Measurements from ENCODE around the gene HMGCS1. TPM values are rescaled to one million over a fixed set of nuclear protein-coding genes. Genes with fewer than 3 reads are reported as not detected.
"Not testable (repeated sequence)": the region's sequence is repeated elsewhere in the genome, so short reads cannot be mapped to it uniquely, and the experiment has no call there.

Gene HMGCS1
- total RNA-seq, 2 experiments from 2014 or later = 150 to 155 TPM

- CTCF ChIA-PET = no interaction called here
- POLR2A ChIA-PET = no interaction called here
- Mint-ChIP-seq H3K4me1 (peaks cover 13% of the 10 kb centered on the region), H3K9me3 (no peaks in the 10 kb centered on the region), H3K27me3 (no peaks in the 10 kb centered on the region), H3K36me3 (ENCODE audit: low read depth) (peaks cover 63% of the 10 kb centered on the region), H3K4me3 (no peak overlapping the region), H3K27ac (no peak overlapping the region)
- DNase-seq = no peak
Observed at GRCh38 chr5:43288269-43288831, 24.9 kb downstream of the HMGCS1 start.

GRCh38 chr5:43287493-43287892, 25.7 kb downstream of the HMGCS1 start:
- no peak overlapping the region for H3K27ac Mint-ChIP-seq
- no peaks in the 10 kb centered on the region for H3K27me3 Mint-ChIP-seq
- H3K9me3 Mint-ChIP-seq = no peaks in the 10 kb centered on the region
- H3K4me3 Mint-ChIP-seq = no peak overlapping the region
- DNase-seq = no peak
- H3K36me3 Mint-ChIP-seq (ENCODE audit: low read depth) = peaks cover 56% of the 10 kb centered on the region
- ChIA-PET CTCF (no interaction called here), POLR2A (no interaction called here)
- peaks cover 13% of the 10 kb centered on the region for H3K4me1 Mint-ChIP-seq

- Mint-ChIP-seq H3K27me3 (no peaks in the 10 kb centered on the region), H3K4me3 (no peak overlapping the region), H3K36me3 (ENCODE audit: low read depth) (peaks cover 51% of the 10 kb centered on the region), H3K9me3 (no peaks in the 10 kb centered on the region), H3K4me1 (peaks cover 14% of the 10 kb centered on the region), H3K27ac (no peak overlapping the region)
- ChIA-PET CTCF (no interaction called here), POLR2A (no interaction called here)
- DNase-seq = no peak
Observed at GRCh38 chr5:43286623-43287022, 26.6 kb downstream of the HMGCS1 start.

GRCh38 chr5:43281840-43282658, 31.2 kb downstream of the HMGCS1 start:
- no peak for DNase-seq
- H3K4me3 Mint-ChIP-seq = no peak overlapping the region
- peaks cover 2% of the 10 kb centered on the region for H3K4me1 Mint-ChIP-seq
- ChIA-PET POLR2A (no interaction called here), CTCF (no interaction called here)
- H3K36me3 Mint-ChIP-seq (ENCODE audit: low read depth) = peaks cover 9% of the 10 kb centered on the region
- H3K9me3 Mint-ChIP-seq = no peaks in the 10 kb centered on the region
- H3K27me3 Mint-ChIP-seq = no peaks in the 10 kb centered on the region
- H3K27ac Mint-ChIP-seq = no peak overlapping the region

- Mint-ChIP-seq H3K27ac (no peak overlapping the region), H3K9me3 (no peaks in the 10 kb centered on the region)
- CTCF ChIA-PET = no interaction called here
Observed at GRCh38 chr5:43279548-43280274, 33.5 kb downstream of the HMGCS1 start.

GRCh38 chr5:43275391-43275790, 37.8 kb downstream of the HMGCS1 start:
- H3K27ac Mint-ChIP-seq = no peak overlapping the region
- H3K9me3 Mint-ChIP-seq = no peaks in the 10 kb centered on the region
- H3K4me1 Mint-ChIP-seq = no peaks in the 10 kb centered on the region
- peaks cover 3% of the 10 kb centered on the region for H3K27me3 Mint-ChIP-seq
- DNase-seq = no peak
- ChIA-PET POLR2A (no interaction called here), CTCF (no interaction called here)
- no peak overlapping the region for H3K4me3 Mint-ChIP-seq
- no peaks in the 10 kb centered on the region for H3K36me3 Mint-ChIP-seq (ENCODE audit: low read depth)

More at GRCh38 chr5:43279548-43280274, 33.5 kb downstream of the HMGCS1 start:
- no peak for DNase-seq
- POLR2A ChIA-PET = no interaction called here
- H3K27me3 Mint-ChIP-seq = no peaks in the 10 kb centered on the region
- H3K4me1 Mint-ChIP-seq = peaks cover 2% of the 10 kb centered on the region
- H3K36me3 Mint-ChIP-seq (ENCODE audit: low read depth) = peaks cover 3% of the 10 kb centered on the region
- H3K4me3 Mint-ChIP-seq = no peak overlapping the region

GRCh38 chr5:43274435-43275114, 38.6 kb downstream of the HMGCS1 start:
- Mint-ChIP-seq H3K27me3 (peaks cover 3% of the 10 kb centered on the region), H3K4me3 (no peak overlapping the region), H3K4me1 (no peaks in the 10 kb centered on the region), H3K27ac (no peak overlapping the region), H3K36me3 (ENCODE audit: low read depth) (no peaks in the 10 kb centered on the region), H3K9me3 (no peaks in the 10 kb centered on the region)
- no peak for DNase-seq
- ChIA-PET CTCF (no interaction called here), POLR2A (interaction anchor here (0.6 kb wide), 1 partner anchor 209 kb away, joined by 3 read pairs; the partner anchor contains the start of gene TMEM267)

- no peaks in the 10 kb centered on the region for H3K9me3 Mint-ChIP-seq
- ChIA-PET POLR2A (no interaction called here), CTCF (no interaction called here)
- H3K4me1 Mint-ChIP-seq = no peaks in the 10 kb centered on the region
- H3K36me3 Mint-ChIP-seq (ENCODE audit: low read depth) = no peaks in the 10 kb centered on the region
- H3K4me3 Mint-ChIP-seq = no peak overlapping the region
- H3K27me3 Mint-ChIP-seq = peaks cover 5% of the 10 kb centered on the region
- no peak for DNase-seq
- no peak overlapping the region for H3K27ac Mint-ChIP-seq
Observed at GRCh38 chr5:43273552-43273951, 39.7 kb downstream of the HMGCS1 start.

GRCh38 chr5:43270645-43271044, 42.6 kb downstream of the HMGCS1 start:
- no peak overlapping the region for H3K4me3 Mint-ChIP-seq
- H3K9me3 Mint-ChIP-seq = peaks cover 8% of the 10 kb centered on the region
- peaks cover 11% of the 10 kb centered on the region for H3K4me1 Mint-ChIP-seq
- CTCF ChIA-PET = no interaction called here
- H3K36me3 Mint-ChIP-seq (ENCODE audit: low read depth) = peaks cover 5% of the 10 kb centered on the region
- POLR2A ChIA-PET = no interaction called here
- no peak for DNase-seq
- H3K27ac Mint-ChIP-seq = no peak overlapping the region
- peaks cover 6% of the 10 kb centered on the region for H3K27me3 Mint-ChIP-seq

- no peak overlapping the region for H3K27ac Mint-ChIP-seq
- peaks cover 22% of the 10 kb centered on the region for H3K27me3 Mint-ChIP-seq
- no peak overlapping the region for H3K4me3 Mint-ChIP-seq
- ChIA-PET CTCF (no interaction called here), POLR2A (no interaction called here)
- H3K36me3 Mint-ChIP-seq (ENCODE audit: low read depth) = peaks cover 5% of the 10 kb centered on the region
- peaks cover 11% of the 10 kb centered on the region for H3K4me1 Mint-ChIP-seq
- peaks cover 10% of the 10 kb centered on the region for H3K9me3 Mint-ChIP-seq
- DNase-seq = no peak
Observed at GRCh38 chr5:43268188-43268820, 44.9 kb downstream of the HMGCS1 start.

- DNase-seq; H3K27ac Mint-ChIP-seq; H3K4me3 Mint-ChIP-seq; CTCF ChIA-PET; POLR2A ChIA-PET; H3K36me3 Mint-ChIP-seq (ENCODE audit: low read depth); H3K4me1 Mint-ChIP-seq: not testable (repeated sequence)
- H3K9me3 Mint-ChIP-seq = peaks cover 14% of the 10 kb centered on the region
- peaks cover 45% of the 10 kb centered on the region for H3K27me3 Mint-ChIP-seq
Observed at GRCh38 chr5:43262269-43262668, 50.9 kb downstream of the HMGCS1 start.

GRCh38 chr5:43258116-43258515, 55.1 kb downstream of the HMGCS1 start:
- Mint-ChIP-seq H3K27me3 (peaks cover 47% of the 10 kb centered on the region), H3K9me3 (peaks cover 6% of the 10 kb centered on the region), H3K27ac (no peak overlapping the region), H3K4me1 (peaks cover 3% of the 10 kb centered on the region), H3K4me3 (no peak overlapping the region), H3K36me3 (ENCODE audit: low read depth) (peaks cover 2% of the 10 kb centered on the region)
- POLR2A ChIA-PET = no interaction called here
- CTCF ChIA-PET = no interaction called here
- DNase-seq = no peak

Data from activated CD4-positive, alpha-beta memory T cell treated with anti-CD3 and anti-CD28 coated beads, Interleukin-2, amount 10 ng/mL, durations not matched to agents 7 days and 5 days (primary cell).